ENCODE results near the gene CXCR4.
A peak's percentile ranks its signal among the peaks of the same experiment; 100 is the strongest.

CXCR4 gene

DNA sequence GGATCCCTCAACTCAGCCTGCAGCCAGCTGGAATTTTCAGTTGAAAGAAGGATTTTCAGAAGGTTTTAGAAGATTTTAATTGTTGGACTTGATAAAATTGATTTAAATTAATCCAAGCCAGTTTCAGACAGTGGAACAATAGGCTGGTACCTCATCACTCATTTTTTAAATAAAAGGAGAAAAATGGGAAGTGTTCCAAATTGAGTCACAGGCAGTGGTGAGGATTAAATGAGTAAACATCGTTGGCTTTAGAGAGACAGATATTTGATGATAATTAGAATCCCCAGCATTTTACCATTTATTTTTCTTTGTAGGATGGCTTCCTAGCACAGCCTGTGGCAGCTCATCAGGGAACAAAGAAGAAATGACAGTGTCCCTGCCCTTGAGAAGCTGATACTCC lies 7.4 kb downstream of the CXCR4 start:
- peak overlapping the region; percentile 96 for H3K27ac ChIP-seq (ENCODE audit: low read depth, low read length, poor library complexity, severe bottlenecking)
- peak overlapping the region; percentile 31; the same call in 1 of the 2 replicates for H3K4me2 ChIP-seq (ENCODE audit: low read length)
- no peak overlapping the region for H3K4me3 ChIP-seq (ENCODE audit: low read depth, low read length, poor library complexity, severe bottlenecking)
- H3K9me2 ChIP-seq (ENCODE audit: low read depth, low read length): no peaks in the 10 kb centered on the region
- peaks cover 32% of the 10 kb centered on the region for H3K36me3 ChIP-seq (ENCODE audit: insufficient read depth, low read length)
- no peak overlapping the region for H2AFZ ChIP-seq (ENCODE audit: low read length)
- peaks cover 98% of the 10 kb centered on the region for H3K4me1 ChIP-seq (ENCODE audit: insufficient read depth, low read length, severe bottlenecking)
- H3F3A ChIP-seq (ENCODE audit: insufficient read depth, low read length): peaks cover 50% of the 10 kb centered on the region
- H3K27me3 ChIP-seq (ENCODE audit: insufficient read depth, low read length): no peaks in the 10 kb centered on the region
- no peaks in the 10 kb centered on the region for H4K20me1 ChIP-seq (ENCODE audit: insufficient read depth, low read length)
- no peaks in the 10 kb centered on the region for H3K9me3 ChIP-seq (ENCODE audit: low read length)
- TF ChIP-seq EZH2 (IDR thresholded peaks at IDR 0.05; ENCODE audit: borderline replicate concordance, low read length): no peak
- TF ChIP-seq, protein P1, sequence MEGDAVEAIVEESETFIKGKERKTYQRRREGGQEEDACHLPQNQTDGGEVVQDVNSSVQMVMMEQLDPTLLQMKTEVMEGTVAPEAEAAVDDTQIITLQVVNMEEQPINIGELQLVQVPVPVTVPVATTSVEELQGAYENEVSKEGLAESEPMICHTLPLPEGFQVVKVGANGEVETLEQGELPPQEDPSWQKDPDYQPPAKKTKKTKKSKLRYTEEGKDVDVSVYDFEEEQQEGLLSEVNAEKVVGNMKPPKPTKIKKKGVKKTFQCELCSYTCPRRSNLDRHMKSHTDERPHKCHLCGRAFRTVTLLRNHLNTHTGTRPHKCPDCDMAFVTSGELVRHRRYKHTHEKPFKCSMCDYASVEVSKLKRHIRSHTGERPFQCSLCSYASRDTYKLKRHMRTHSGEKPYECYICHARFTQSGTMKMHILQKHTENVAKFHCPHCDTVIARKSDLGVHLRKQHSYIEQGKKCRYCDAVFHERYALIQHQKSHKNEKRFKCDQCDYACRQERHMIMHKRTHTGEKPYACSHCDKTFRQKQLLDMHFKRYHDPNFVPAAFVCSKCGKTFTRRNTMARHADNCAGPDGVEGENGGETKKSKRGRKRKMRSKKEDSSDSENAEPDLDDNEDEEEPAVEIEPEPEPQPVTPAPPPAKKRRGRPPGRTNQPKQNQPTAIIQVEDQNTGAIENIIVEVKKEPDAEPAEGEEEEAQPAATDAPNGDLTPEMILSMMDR (IDR thresholded peaks at IDR 0.05; ENCODE audit: low read length): no peak
- H3K79me2 ChIP-seq (ENCODE audit: insufficient read depth, low read length): peaks cover 10% of the 10 kb centered on the region
- H3K9ac ChIP-seq (ENCODE audit: low read length): peak overlapping the region; percentile 40

DNA sequence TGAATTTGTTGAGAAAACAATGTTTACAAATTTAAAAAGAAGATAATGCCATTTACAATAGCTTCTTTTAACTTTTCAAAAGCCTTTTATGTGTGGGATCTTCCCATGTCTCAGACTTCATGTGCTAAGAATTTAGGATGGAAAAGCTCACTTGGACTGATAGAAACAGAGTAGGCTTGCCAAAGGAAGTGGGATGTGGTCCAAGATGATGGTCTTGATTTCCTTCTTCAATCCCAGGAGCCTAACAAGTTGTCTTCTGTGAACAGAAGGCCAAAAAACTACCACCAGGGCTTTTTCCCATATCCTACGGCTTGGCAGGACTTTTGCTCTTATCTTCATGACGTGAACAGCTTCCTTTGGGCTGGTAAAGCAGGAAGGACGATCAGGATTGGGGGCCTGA lies 9.5 kb downstream of the CXCR4 start:
- Histone ChIP-seq H3F3A (ENCODE audit: insufficient read depth, low read length) (peaks cover 31% of the 10 kb centered on the region), H4K20me1 (ENCODE audit: insufficient read depth, low read length) (no peaks in the 10 kb centered on the region), H3K27me3 (ENCODE audit: insufficient read depth, low read length) (no peaks in the 10 kb centered on the region), H3K9ac (ENCODE audit: low read length) (no peak overlapping the region; the same call in 1 of the 2 replicates), H3K4me1 (ENCODE audit: insufficient read depth, low read length, severe bottlenecking) (peaks cover 82% of the 10 kb centered on the region), H3K36me3 (ENCODE audit: insufficient read depth, low read length) (peaks cover 12% of the 10 kb centered on the region), H3K4me2 (ENCODE audit: low read length) (peak overlapping the region; percentile 30; the same call in 1 of the 2 replicates), H3K27ac (ENCODE audit: low read depth, low read length, poor library complexity, severe bottlenecking) (peak overlapping the region; percentile 96), H3K4me3 (ENCODE audit: low read depth, low read length, poor library complexity, severe bottlenecking) (no peak overlapping the region), H2AFZ (ENCODE audit: low read length) (no peak overlapping the region), H3K9me3 (ENCODE audit: low read length) (no peaks in the 10 kb centered on the region), H3K9me2 (ENCODE audit: low read depth, low read length) (no peaks in the 10 kb centered on the region), H3K79me2 (ENCODE audit: insufficient read depth, low read length) (no peaks in the 10 kb centered on the region)
- TF ChIP-seq, protein P1 (IDR thresholded peaks at IDR 0.05; ENCODE audit: low read length): no peak

DNA sequence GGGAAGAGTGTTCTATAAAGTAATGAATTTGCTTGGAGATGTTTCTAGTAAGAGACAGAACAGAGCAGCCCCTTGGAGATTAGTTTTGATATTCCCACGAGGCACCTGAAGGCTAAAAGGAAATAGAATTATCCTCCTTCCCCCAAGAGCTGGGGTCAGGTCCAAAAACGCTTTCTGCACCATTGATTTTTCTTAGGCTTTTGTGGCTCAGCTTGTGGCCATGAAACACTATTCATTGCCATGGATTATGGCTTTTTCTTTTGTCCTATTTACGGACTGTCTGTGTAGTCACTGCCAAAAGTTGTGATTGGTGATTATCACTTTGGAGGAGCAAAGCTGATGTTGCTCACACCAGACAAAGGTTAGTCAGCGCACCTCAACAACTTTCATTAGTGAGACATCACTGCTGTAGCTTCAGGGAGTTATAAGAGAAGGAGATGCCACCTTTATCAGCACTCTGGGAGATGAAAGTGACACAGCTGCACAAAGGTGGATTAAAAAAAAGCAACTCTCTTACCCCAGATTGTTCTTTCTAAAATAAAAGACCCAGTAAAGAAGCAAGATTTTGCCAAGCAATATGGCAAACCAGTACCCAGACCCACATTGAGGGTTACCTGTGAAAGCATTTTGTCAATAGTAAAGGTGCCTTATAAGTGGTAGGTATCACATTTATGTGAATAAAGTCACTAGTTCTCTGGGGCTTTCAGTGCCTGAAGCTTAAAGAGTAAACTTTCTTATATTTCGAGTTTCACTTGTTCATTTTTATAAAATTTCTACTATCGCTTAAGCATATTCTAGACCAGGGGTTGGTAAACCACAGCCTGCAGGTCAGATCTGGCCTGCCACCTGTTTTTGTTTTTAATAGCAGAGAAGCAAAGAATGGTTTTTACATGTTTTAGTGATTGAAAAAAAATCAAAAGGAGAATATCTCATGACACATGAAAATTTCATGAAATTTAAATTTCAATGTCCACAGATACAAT lies 10.6 kb downstream of the CXCR4 start:
- Histone ChIP-seq H3K79me2 (ENCODE audit: insufficient read depth, low read length) (no peaks in the 10 kb centered on the region), H3K9me3 (ENCODE audit: low read length) (no peaks in the 10 kb centered on the region), H3K4me3 (ENCODE audit: low read depth, low read length, poor library complexity, severe bottlenecking) (peak overlapping the region; percentile 5), H3K36me3 (ENCODE audit: insufficient read depth, low read length) (peaks cover under 1% of the 10 kb centered on the region; the same call in 1 of the 2 replicates), H4K20me1 (ENCODE audit: insufficient read depth, low read length) (no peaks in the 10 kb centered on the region), H3K4me2 (ENCODE audit: low read length) (peak overlapping the region; percentile 30), H3K9ac (ENCODE audit: low read length) (peak overlapping the region; percentile 33; the same call in 1 of the 2 replicates), H3K4me1 (ENCODE audit: insufficient read depth, low read length, severe bottlenecking) (peaks cover 71% of the 10 kb centered on the region), H2AFZ (ENCODE audit: low read length) (no peak overlapping the region), H3K27me3 (ENCODE audit: insufficient read depth, low read length) (no peaks in the 10 kb centered on the region), H3K27ac (ENCODE audit: low read depth, low read length, poor library complexity, severe bottlenecking) (peak overlapping the region; percentile 96), H3K9me2 (ENCODE audit: low read depth, low read length) (no peaks in the 10 kb centered on the region), H3F3A (ENCODE audit: insufficient read depth, low read length) (peaks cover 29% of the 10 kb centered on the region)
- TF ChIP-seq, protein P1 (IDR thresholded peaks at IDR 0.05; ENCODE audit: low read length): no peak
- no peak for TF ChIP-seq EZH2 (IDR thresholded peaks at IDR 0.05; ENCODE audit: borderline replicate concordance, low read length)
